ENCODE measurements around the gene BSX.
A peak's percentile ranks its signal among the peaks of the same experiment; 100 is the strongest.

BSX gene

DNA sequence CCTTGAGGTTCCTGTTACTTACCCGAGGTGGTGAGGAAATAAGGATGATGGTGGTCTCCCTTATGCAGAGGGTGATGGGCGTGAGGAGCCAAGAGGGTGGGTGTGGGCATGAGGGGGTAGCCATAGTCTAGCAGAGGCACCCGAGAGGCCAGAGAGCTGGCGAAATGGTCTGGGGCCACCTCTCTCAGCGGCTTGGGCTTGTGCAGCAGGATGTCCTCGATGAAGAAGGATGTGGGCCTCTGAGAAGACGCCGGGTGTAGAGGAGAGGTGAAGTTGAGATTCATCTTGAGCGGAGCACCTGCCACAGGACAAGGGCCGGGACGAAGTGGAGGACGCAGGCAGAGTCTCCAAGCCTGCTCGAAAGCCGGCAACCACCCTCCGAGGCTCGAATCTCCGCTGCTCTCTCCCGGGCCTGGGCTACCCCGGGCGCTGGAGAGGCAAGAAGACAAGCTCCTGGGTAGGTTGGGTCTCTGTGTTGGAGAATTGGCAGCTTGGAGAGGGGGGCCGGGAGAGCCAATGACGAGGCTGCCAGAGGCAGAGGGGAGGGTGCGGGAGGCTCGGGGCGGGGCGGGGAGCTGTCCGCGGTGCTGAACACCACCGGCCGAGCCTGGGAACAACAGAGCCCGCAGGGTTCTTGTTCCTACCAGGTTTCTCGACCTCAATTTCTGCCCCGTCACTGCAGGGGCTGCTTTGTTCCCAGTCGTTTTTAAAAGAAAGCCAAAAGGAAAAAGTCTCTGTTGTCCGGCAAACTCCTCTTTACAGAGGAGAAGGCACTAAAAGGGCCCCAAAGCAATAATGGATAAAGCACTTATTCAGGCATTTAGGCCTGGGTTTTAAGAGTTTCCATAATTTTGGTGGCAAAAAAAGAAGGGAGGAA, at the start of gene BSX:
BSX (minus strand) TSS at position 447 of the 877 bp plus-strand sequence; CDS start at position 284, 163 bp downstream.
- DNase-seq, result peak; percentile 86

DNA sequence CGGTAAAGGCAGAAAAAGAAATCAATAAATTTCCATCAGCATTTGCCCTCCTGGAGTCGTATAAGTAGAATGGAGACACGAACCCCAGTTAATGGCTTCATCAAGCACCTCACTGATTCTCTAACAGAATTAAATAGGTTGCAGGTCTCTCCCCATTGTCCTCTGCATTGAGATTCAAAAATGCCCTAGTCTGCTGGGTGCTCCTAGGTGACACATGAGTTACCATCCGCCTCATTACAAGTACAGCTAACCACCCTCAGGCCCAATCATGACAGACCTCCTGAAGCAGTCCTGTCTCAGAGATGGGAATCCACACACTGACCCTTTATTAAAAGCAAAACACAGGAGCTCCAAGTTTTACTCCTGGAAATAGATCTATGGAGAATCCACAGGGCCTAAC, 48.9 kb upstream of the BSX start:
- no peak for DNase-seq

DNA sequence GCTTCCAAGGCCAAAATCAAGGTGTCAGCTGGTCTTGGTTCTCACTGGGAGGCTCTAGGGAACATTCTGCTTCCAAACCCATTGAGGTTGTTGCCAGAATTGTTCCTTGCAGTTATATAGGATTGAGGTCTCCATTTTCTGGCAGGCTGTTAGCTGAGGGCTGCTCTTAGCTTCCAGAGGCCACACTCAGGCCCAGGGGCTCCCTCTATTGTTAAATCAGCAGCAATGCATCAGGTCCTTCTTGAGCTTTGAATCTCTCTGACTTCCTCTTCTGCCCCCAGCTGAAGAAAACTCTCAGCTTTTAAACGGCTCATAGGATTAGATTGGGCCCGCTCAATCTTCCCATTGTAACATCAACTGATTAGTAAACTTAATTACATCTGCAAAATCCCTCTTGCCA, 39.3 kb upstream of the BSX start:
- peak; percentile 45 for DNase-seq

DNA sequence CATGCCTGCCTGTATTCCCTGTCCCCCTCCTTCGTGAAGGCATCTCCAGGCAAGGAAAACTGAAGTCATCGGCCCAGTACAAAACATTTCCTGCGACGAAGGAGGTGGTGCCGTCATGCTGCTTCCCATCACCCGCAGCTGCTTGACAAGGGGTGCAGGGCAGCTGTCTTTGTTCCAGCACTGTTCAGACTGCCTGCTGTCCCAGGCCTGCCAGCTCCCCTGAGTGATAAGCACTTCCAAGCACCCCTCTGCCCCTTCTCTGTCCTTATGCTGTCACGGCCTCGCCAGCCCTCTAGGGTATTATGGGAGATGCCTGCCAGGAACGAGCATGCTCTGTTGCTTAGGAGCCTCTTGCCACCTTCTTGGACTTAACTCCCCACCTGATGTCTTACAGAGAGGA, 37.1 kb upstream of the BSX start:
- DNase-seq, result no peak

DNA sequence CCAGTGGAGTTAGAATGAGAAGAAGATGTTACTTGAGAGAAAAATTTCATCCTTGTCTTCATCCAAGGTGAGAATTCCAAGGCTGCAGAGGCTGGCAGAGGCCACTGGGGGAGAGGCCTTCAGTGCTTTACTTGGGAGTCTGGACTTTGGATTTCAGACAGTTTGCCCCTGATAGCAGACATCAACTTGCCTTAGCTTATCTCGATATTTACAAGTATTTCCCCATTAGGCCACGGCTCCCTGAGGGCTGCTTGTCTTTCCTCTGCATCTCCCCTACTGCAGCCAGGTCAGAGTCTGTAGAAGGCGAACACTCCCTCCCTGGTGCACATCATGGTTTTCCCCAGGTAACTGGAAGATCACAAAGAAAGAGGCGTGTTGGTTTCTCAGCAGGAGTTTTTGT, 29.9 kb upstream of the BSX start:
- no peak for DNase-seq

DNA sequence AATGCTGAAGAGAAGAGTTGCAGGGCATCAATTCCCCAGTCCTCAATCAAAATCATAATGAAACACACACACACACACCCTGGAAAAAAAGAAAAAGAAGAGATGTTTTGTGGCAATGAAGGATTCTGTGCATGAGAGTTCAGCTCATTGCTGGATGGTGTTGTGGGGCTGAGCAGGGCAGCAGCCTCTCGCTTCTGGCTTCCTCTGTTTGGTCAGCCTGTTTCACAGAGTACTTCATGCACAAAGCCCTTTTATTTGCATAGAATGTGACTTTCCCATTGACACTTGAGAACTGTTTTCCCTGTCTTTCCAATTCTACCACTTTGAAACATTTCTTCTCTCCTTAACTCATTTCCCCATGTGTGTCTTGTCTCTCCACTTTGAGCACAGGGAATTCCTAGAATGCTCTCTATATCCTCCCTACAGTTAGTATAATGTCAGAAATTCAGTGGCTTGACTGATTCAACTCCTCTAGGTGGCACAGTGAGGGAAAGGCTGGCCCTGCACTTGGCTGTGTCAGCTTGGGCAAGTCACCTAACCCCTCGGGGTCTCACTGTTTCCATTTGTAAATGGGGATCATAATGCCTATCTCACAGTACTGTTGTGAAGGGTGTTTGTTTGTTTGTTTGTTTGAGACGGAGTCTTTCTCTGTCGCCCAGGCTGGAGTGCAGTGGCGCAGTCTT, 25.4 kb upstream of the BSX start:
- DNase-seq, result no peak

DNA sequence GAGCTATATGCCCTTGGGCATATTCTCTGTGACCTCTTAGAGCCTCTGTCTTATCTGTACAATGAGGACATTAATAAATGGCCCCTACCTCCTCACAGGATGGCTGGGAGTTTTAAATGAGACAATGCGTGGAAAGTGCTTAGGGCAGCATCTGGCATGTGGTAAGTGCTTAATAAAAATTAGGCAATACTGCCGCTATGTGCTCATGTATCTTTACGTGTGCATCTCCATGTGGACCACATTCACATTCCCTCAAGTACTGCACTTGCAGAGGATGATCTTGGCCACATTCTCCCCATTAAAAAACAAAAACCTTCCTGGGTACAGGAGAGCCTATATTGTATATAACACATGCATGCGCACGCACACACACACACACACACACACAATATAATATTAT, 19.1 kb upstream of the BSX start:
- DNase-seq, result no peak

DNA sequence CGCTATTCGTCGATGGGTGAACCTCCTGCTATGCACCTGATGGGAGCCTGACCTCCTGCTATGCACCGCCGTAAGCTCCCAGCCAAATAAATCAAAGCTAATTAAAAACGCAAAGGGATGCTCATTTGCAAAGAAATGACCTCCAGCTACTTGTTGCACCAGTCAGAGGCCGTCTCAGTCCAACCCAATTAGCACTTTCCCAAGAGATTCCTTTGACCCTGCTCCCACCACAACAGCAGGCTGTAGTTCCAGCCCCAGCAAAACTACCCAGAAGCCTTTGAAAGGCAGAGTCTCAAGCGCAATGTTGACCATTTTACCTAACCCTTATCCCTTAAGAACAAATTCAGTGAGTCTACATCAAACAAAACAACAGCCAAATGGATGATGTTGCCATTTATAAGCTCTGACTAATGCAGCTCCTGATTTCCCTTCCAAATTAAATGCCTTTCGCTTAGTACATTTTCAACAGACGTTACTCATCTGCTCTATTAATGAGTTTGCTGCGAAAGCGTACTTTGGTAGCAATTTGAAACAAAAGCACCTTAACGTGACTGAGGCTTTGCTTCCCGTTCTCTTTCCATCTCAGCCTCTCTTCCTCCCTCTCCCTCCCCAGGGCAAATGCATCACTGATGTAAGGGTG, 17.2 kb upstream of the BSX start:
- DNase-seq, result peak; percentile 18

DNA sequence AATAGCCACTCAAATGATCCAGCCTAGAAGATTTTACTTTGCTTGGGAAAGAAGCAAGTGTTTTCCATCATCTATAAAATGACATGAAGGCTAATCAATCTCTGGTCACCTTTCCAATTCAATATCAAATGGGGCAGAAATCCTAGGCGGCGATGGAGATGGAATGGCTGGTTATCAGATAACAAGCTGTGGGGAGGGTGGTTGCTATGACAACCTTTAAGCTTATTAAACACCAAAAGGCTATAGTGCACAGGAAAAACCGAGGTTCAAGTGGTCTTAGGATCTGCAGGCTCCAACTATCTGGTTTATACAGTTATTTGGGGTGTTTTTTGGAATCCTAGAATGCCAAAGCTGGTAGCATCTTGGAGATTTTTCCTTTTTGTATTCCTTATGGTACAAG, 13.9 kb upstream of the BSX start:
- DNase-seq, result peak; percentile 36

DNA sequence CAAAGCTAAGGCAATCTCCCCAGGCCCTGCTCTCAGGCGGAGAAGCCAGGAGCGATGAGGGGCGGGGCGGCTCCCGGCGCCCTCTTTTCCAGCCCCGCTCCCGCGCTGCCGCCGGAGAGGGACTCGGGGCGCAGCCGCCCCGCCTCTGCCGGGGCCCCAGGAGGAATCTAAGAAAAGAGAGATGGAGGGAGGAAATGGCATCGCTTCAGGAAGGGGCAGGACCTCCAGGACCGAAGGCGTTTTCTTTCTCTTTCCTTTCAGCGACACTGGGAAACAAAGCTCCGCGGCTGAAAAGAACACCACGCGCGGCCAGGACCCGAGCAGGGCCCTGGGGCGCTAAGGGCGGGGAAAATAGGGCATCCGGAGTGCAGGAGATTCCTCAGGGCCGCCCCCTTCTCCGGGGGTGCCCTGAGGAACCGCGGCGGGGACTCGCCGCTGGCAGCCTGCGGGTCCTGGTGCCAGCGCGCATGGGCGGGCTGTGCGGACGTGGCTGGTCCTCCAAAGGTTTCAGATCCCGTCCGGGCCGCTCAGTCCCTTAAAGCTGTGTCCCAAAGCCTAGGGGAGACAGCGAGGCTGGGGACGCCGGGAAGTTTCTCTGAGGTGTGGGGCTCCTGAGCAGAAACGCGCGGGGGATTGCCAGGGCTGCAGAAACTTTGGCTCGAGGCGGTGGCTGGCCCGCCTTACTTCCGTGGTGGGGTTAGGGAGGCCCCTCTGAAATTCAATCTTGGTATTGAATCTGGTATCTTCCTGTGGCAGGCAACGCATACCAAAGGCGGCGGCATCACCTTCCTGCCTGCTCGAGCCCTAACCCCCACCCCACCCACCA, 2.8 kb upstream of the BSX start:
- peak; percentile 43 for DNase-seq

DNA sequence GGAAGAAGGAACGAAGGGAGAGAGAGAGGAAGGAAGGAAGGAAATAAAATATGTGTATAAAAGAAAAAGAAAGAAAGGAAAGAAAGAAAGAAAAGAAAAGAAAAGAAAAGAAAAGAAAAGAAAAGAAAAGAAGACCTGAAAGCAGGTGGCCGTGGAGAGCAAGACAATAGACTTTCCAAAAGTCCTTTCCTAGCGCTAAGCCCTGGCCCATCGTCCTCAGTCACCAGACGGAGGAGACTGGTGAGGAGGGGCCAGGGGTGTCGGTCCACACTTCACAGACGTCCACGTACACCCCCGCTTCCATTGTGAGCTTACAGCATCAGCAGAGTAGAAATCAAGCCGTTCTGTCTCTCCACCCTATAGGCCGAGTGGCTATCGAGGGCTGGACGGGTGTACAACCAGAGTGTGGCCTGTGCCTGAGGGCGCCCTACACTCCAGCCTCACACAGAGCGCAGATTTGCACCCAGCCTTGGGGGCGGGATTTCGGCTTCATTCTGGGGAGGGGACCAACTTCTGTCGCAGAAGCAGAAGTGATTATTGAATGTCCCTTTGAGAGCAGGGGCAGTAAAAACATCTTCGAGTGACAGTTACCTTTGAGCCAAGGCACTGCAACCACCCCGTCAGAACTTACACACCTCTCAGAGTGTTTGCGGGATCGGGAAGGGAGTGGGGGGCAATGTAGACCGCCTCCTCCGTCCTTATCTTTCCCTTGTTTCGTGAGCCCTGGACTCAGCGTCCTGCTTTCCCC, 2.0 kb upstream of the BSX start:
- peak; percentile 33 for DNase-seq

DNA sequence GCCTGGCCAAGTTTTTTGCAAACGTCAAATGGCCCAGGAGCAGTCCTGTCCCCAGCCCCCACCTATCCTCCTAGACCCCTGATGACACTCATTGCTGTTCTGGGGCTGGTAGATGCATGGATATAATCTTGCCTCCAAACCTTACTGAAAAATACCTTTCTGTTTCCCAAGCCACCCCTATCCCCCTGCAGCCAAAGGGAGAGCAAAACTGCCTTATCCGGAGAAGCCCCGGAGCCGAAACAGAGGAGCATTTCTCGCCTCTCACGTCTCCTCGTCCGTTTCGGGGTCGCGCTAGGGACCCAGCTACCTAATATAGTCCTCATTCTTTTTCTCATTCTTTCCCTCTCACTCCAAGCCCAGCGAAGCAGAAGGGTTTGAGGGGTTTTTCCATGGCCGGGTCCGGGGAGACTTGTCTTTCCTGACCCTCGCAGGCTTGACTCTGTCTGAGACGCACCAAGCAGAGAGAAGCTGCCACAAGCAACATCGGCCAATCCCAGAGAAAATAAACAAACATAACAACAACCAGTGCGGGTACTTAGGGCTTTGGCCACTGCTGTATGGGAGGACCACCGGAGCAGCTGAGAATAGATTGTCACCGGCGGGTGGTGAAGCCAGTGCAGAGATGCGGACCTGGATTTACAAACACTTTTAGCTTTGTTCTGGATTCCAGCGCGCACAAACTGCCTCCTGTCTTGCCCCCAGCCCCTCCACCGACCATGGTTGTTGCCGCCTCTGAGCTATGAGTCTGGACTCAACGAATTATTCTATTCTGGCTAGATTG, 1.6 kb downstream of the BSX start:
- DNase-seq, result peak; percentile 59

DNA sequence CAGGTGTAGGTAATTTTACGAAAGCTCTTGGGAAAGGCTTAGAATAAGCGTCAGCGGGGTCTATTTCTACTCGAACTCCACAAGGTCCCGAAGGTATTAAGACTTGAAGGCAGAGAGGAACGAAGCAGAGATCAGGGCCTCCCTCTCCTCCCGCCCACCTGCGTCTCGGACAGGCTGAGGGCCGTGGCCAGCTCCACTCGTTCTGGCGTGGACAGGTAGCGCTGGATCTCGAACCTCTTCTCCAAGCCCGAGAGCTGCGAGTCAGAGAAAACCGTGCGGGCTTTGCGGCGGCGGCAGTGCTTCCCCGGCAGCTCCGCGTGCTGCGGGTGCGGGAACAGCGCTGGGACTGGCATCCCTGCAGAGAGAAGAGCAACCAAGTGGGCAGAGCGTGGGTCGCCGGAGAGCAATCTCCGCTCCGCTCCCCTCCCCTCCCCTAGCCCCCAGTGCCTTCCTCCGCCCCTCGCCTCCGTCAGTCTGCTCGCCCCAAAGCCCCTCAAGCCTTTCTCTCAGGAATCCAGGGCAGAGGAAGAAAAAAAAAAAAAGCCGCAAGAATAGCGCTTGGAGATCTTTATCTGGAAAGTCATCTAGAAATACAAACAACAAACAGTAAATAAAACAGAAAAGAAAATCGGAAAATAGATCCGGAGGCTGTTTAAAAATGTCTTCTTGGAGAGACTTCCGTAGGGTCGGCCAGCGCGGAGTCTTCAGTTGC, 2.4 kb downstream of the BSX start:
- DNase-seq, result peak; percentile 45

DNA sequence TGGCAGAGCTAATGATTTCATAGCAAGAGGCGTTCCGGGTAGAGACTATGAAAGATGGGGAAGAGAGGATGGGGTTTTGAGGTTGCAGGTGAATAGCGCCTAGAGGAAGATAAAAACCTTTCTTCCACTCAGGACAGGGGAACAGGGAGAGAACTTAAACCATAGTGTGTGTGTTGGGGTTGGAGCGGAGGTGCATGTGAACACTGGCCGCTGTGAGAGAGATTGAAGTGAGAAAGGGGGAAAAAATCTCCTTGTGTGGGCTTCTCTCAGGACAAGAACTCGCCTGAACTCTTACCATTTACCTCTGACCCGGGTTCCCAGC, 3.4 kb downstream of the BSX start:
- no peak for DNase-seq

DNA sequence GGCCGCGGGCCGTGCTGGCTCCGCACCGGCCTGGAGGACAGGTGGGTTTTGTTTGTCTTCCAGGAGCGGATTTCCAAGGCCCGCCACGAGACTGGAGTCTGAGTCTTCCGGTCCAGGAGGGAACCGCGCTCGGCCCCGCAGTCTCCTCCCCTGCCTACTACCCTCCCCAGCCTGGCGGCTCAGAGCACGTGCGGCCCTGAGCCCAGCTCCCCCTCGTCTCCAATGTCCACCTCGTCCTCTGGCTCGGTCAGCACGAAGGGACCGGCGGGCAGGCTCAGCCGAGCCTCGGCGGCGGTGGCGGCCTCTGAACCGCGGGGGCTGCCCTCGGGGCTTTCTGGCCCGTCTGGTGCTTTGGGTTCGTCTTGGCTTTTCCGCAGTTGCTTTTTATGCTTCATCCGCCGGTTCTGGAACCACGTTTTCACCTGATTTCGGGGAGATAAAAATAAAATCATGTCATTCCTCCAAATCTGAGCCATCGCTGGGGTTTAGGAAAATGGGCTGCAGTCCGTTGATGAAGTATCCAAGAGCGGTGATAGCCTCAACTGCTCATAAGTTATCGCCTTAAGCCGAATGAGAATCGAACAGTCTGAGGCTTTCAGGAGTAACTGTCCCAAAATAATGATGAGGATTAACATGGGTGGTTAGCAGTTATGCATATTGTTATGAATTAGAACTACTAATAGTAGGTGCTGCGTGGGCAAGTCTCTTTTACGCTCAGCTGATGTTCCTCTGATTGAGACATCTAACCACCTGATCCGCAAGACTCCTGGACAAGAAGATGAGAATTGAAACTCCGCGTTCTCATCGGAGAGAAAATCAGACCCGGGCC, 4.0 kb downstream of the BSX start:
- peak; percentile 59 for DNase-seq

DNA sequence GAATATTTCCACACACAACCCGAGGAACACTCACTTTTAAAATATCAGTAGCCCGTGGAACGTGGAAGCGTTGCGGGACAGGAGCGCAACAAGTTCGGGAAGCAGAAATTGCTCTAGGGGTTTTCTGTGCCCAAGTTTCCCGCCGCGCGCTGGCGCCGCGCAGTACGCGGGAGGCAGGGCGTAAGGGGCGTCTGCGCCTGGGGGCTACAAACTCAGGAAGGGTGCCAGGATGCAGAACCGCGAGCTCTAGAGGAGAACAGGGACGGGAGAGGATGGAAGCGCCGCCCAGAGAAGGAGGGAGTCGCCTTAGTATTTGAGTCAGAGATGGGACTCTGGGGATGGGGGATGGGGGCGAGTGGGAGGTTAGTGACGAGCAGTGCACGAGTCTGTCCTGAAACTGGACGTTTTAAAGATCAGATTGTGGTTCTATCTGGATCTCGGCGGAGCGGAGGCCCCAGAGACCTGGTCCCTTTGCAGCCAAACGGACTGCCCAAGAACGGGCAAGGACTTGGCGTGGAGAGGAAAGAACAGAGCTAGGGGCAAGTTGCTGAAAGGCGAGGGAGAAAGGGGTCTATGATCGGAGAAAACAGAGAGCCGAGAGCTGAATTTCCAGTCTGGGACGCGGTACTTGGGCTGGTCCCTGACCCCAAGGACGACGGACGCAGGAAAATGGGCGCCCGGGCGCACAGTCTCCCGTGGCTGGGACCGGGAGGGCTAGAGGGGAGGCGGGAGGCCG, 4.7 kb downstream of the BSX start:
- peak; percentile 55 for DNase-seq

DNA sequence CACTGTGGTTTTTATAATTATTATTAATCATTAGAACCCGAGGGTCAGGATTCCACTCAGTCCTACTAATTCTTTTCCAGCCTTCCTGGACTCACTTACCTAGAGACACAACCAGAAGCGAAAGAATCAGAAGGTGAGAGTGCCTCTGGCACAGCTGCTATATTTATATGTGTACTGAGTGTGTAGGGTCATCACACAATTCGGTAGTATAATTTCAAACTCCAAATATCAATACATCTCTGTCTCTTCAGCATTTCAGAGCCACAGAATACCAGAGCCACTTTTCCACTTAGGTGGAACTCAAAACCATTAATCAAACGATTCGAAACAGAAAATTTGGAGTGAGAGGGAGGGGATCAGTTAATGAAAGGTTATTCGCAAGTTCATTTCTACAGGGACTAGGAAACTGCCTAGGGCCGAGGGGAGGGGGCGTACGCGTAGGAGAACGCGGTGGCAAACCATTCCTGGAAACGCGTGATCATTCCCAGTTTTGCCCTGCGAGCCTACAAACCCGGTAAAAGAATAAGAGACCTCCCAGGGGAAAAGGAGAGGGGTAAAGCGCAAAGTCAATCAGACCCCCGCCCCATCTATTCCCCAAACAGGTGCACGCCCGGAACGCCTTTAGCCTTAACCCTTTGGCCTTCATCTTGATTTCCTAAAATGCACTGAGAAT, 5.4 kb downstream of the BSX start:
- peak; percentile 52 for DNase-seq

DNA sequence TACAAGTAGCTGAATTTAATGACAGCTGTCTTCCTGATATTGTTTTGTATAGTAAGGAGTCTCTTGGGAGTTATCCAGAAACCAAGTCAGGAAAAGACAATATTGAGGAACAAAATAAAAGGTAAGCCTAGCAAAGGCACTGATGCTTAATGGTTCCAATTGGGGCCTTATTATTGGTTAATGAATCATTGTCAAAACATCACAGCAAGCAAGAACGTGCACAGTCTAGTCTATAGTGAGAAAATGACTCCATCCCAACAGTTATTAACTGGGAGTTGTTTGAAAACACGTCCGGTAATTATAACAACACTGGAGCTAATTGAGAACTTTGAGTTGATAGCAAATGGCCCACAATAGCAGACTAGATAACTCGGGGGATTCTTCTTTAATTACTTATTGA, 17.7 kb downstream of the BSX start:
- DNase-seq, result no peak

DNA sequence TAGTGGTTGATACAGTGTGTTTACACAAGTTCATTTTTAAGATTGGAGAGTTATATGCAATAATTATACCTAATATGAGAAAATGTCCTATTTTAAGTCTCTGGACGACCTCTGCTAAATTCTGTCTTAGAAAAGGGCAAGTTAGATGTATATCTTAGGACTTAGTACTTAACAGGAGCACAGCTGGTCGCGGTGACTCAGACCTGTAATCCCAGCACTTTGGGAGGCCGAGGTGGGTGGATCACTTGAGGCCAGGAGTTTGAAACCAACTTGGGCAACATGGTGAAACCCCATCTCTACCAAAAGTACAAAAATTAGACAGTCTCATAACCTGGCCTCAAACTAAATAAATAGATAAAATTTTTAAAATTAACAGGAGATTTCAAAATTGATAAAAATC, 27.2 kb downstream of the BSX start:
- no peak for DNase-seq
